Lower lobe of right lung (tissue), 2 donors: ENCODE results near the gene TAOK3. TPM values are rescaled to one million over a fixed set of nuclear protein-coding genes. Genes with fewer than 3 reads are reported as not detected.

Experiments
- ATAC-seq, 2 donors: fragments of 200-7000 bp; cut with Tn5 transposase; one replicate each; pipeline ENCODE4 v1.9.1; 2020 to 2022; ENCODE audit warnings: mild to moderate bottlenecking in 2 of 2, moderate library complexity in 2 of 2
- DNase-seq: peaks from one replicate; pipeline ENCODE4 v3.0.0-alpha.2; 2020
- H3K27ac ChIP-seq: fragments of 200-600 bp; one replicate; pipeline ENCODE4 v1.8.0; 2022
- H3K27me3 ChIP-seq: fragments of 200-600 bp; one replicate; pipeline ENCODE4 v1.8.0; 2022; ENCODE audit warnings: low read depth
- H3K36me3 ChIP-seq: fragments of 200-600 bp; one replicate; pipeline ENCODE4 v1.8.0; 2022; ENCODE audit warnings: mild to moderate bottlenecking
- H3K4me1 ChIP-seq: fragments of 200-600 bp; one replicate; pipeline ENCODE4 v1.8.0; 2022
- H3K4me3 ChIP-seq: fragments of 200-600 bp; one replicate; pipeline ENCODE4 v1.8.0; 2022; ENCODE audit warnings: mild to moderate bottlenecking
- H3K9me3 ChIP-seq: fragments of 200-600 bp; one replicate; pipeline ENCODE4 v1.8.0; 2022
- intact Hi-C: fragments of 100-400 bp; cut with DNase I; formaldehyde crosslinking; loops from one replicate; pipeline ENCODE4 v1.11.0; 2022
- total RNA-seq: library from RNA; stranded (reverse); fragmentation: NEBNext Ultra II Directional; extraction: Animal tissue kit (Norgen Biotek cat#: 25700); gene quantifications from one replicate; pipeline ENCODE4 v1.2.1, GENCODE V29; 2021
- TF ChIP-seq, protein P1 (sequence below): fragments of 200-600 bp; IDR thresholded peaks from one replicate; pipeline ENCODE4 v1.8.0; 2022; ENCODE audit warnings: antibody characterized with exemption, mild to moderate bottlenecking
- donor health status: DM: no; HTN: yes; CAD: no; lungs with severe emphysema.

TAOK3 gene
- total RNA-seq, 1 donor from 2014 or later: 68.8 TPM

DNA sequence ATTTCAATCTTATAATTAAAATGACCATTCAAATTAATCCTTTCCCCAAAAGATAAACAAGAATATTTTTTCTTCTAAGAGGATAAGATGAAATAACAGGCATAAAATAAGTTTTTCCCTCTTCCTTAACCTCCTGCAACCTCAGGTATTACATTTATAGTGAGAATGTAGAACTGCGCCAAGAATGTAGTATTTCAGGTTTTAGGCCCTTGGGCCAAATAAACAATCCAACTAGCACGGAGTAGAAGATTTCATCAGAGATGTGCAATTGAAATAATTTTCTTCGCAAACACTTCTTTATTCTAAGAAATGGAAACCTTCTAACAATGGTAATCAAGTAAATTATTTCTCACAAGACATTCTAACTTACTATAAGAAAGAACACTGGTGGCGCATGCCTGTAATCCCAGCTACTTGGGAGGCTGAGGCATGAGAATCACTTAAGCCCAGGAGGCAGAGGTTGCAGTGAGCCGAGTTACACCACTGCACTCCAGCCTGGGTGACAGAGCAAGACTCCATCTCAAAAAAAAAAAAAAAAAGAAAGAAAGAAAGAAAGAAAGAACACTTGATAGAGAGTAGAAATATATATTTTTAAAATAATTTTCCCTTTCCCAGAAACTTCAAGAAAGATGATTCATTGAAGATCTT lies 100.8 kb downstream of the TAOK3 start:
- ATAC-seq: peak; percentile 89 to 97
- no peak for DNase-seq
- intact Hi-C loops: no loop called here
- Histone ChIP-seq H3K36me3 (no peaks in the 10 kb centered on the region), H3K27me3 (no peaks in the 10 kb centered on the region), H3K4me3 (no peak overlapping the region), H3K4me1 (peaks cover 28% of the 10 kb centered on the region), H3K27ac (peak overlapping the region; percentile 25), H3K9me3 (no peaks in the 10 kb centered on the region)
- TF ChIP-seq, protein P1, sequence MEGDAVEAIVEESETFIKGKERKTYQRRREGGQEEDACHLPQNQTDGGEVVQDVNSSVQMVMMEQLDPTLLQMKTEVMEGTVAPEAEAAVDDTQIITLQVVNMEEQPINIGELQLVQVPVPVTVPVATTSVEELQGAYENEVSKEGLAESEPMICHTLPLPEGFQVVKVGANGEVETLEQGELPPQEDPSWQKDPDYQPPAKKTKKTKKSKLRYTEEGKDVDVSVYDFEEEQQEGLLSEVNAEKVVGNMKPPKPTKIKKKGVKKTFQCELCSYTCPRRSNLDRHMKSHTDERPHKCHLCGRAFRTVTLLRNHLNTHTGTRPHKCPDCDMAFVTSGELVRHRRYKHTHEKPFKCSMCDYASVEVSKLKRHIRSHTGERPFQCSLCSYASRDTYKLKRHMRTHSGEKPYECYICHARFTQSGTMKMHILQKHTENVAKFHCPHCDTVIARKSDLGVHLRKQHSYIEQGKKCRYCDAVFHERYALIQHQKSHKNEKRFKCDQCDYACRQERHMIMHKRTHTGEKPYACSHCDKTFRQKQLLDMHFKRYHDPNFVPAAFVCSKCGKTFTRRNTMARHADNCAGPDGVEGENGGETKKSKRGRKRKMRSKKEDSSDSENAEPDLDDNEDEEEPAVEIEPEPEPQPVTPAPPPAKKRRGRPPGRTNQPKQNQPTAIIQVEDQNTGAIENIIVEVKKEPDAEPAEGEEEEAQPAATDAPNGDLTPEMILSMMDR: no peak

DNA sequence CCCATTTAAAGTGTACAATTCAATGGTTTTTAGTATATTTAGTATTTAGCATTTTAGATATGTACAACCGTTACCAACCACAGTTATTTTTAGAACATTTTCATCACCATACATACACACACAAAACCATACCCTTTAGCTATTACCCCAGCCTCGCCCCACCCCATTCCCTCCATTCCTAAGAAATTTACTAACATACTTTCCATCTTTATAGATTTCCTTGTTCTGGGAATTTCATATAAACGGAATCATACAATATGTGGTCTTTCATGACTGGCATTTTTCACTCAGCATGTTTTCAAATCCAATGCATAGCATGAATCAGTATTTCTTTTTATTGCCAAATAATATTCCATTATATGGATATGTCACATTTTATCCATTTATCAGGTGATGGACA lies 101.5 kb downstream of the TAOK3 start:
- H3K4me3 ChIP-seq: no peak overlapping the region
- TF ChIP-seq, protein P1: no peak
- no peak for ATAC-seq
- no peaks in the 10 kb centered on the region for H3K9me3 ChIP-seq
- no peak overlapping the region for H3K27ac ChIP-seq
- H3K4me1 ChIP-seq: peaks cover 28% of the 10 kb centered on the region
- H3K27me3 ChIP-seq: no peaks in the 10 kb centered on the region
- no peaks in the 10 kb centered on the region for H3K36me3 ChIP-seq
- intact Hi-C loops: no loop called here
- no peak for DNase-seq

DNA sequence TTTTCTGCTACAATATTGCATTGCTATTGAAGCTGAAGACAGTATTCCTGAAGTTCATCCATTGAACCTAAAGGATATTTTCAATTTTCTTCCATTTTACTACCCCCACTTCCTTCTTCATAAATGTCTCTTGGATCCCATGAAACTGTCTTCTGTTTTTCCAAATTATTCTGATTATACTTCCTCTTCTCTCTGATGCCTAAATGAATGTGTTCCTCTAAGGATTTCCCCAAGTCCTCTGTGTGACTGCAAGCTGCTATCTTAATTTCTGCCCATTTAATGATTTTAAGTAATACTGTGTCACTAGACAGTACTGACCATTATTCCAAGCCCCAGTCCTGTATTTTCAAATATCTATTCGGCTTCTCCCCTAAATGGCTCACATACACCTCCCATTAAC lies 102.9 kb downstream of the TAOK3 start:
- no peak overlapping the region for H3K4me3 ChIP-seq
- peaks cover 8% of the 10 kb centered on the region for H3K36me3 ChIP-seq
- ATAC-seq (no peak), DNase-seq (no peak)
- no peak overlapping the region for H3K27ac ChIP-seq
- no peaks in the 10 kb centered on the region for H3K9me3 ChIP-seq
- TF ChIP-seq, protein P1: no peak
- H3K4me1 ChIP-seq: peaks cover 28% of the 10 kb centered on the region
- intact Hi-C loops: no loop called here
- H3K27me3 ChIP-seq: no peaks in the 10 kb centered on the region

DNA sequence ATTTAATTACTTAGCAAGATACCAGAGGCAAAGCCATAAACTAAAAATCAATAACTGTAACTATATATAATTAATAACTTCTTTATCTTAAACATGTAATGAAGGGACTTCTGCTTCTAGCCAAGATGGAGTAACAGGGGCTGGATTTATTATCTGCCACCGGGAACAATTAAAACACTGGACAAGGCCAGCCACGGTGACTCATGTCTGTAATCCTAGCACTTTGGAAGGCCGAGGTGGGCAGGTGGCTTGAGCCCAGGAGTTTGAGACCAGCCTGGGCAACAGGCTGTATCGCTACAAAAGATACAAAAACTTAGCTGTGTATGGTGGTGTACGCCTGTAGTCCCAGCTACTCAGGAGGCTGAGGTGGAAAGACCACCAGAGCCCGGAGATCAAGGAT lies 113.6 kb downstream of the TAOK3 start:
- TF ChIP-seq, protein P1: no peak
- intact Hi-C loops: no loop called here
- Histone ChIP-seq H3K36me3 (peaks cover 23% of the 10 kb centered on the region), H3K4me1 (no peaks in the 10 kb centered on the region), H3K4me3 (no peak overlapping the region), H3K27me3 (no peaks in the 10 kb centered on the region), H3K9me3 (no peaks in the 10 kb centered on the region), H3K27ac (no peak overlapping the region)
- ATAC-seq: no peak
- DNase-seq: no peak

DNA sequence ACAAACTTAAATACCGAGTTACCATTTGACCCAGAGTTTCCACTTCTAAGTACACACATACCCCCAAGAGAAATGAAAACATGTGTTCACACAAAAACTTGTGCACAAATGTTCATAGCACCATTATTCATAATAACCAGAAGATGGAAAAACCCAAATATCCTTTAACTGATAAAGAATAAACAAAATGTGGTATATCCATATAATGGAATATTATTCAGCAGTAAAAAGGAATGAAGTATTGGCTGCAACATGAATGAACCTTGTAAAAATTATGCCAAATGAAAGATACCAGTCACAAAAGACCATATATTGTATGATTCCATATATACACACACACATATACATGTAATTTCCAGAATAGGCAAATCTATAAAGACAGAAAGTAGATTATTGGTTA lies 116.4 kb downstream of the TAOK3 start:
- ATAC-seq: no peak
- Histone ChIP-seq H3K9me3 (no peaks in the 10 kb centered on the region), H3K27ac (no peak overlapping the region), H3K27me3 (no peaks in the 10 kb centered on the region), H3K36me3 (peaks cover 23% of the 10 kb centered on the region), H3K4me1 (no peaks in the 10 kb centered on the region), H3K4me3 (no peak overlapping the region)
- no peak for DNase-seq
- TF ChIP-seq, protein P1: no peak
- intact Hi-C loops: no loop called here
